GM21737 (cell line): Measurements from ENCODE around the gene GOLGB1.
A peak's percentile ranks its signal among the peaks of the same experiment; 100 is the strongest.
"Not testable (repeated sequence)": the region's sequence is repeated elsewhere in the genome, so short reads cannot be mapped to it uniquely, and the experiment has no call there.

Source experiments
- ATAC-seq: cut with Tn5 transposase; IDR thresholded peaks from one replicate; pipeline ENCODE4 v1.9.1; 2021; ENCODE audit warnings: mild to moderate bottlenecking, moderate library complexity; ENCODE audit not compliant: unreplicated experiment

Gene GOLGB1

DNA sequence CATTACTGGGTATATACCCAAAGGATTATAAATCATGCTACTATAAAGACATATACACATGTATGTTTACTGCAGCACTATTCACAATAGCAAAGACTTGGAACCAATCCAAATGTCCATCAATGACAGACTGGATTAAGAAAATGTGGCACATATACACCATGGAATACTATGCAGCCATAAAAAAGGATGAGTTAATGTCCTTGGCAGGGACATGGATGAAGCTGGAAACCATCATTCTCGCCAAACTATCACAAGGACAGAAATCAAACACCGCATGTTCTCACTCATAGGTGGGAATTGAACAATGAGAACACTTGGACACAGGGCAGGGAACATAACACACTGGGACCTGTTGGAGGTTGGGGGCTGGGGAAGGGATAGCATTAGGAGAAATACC, 6.4 kb downstream of the GOLGB1 start:
- not testable (repeated sequence) for ATAC-seq

DNA sequence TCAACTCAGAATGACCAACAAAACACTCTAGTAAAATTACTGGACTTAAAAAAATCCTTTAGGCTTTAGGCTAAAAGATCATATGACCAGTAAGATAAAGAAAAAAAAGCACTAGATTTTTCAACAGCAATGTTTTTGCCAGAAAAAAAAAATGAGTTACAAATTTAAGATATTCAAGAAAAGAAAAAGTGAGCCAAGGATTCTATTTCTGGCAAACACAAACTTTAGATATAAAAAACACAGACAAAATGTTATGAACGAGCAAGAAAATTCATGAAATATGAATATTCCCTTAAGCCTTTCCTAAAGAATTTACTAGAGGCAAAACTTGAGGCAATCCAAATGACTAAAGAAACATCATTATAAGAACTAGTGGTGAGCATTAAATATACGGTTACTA, 8.6 kb downstream of the GOLGB1 start:
- ATAC-seq, result no peak

DNA sequence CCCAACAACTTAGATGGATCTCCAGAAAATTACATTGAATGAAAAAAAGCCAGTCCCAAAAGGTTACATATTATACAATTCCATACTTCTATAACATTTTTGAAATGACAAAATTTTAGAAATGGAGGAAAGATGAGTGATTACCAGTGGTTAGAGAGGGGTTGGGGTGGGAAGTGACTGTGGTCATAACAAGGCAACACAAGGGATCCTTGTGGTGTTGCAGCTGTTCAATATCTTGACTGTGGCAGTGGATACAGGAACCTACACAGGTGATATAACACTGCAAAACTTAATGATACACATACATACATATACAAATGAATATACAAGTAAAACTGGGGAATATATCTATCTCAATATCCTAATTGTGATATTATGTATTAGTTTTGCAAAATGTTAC, 9.6 kb downstream of the GOLGB1 start:
- ATAC-seq, result no peak

DNA sequence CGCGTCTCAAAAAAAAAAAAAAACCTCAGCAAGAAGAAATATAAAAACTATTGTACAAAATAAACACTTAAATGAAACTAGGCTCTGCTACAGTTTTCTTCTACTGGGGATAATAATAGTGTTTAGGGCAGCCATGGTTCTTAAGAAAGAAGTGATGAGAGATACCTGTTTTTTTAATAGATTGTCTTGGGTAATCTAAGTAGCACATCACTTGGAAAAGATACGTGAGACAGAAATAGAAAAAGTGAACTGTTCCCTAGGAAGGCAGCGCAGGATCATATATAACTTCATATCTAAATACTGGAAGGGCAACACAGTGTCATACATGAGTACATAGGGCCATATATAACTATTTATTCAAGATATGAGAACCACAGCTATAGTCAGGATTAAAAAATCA, 11.9 kb downstream of the GOLGB1 start:
- ATAC-seq, result no peak

DNA sequence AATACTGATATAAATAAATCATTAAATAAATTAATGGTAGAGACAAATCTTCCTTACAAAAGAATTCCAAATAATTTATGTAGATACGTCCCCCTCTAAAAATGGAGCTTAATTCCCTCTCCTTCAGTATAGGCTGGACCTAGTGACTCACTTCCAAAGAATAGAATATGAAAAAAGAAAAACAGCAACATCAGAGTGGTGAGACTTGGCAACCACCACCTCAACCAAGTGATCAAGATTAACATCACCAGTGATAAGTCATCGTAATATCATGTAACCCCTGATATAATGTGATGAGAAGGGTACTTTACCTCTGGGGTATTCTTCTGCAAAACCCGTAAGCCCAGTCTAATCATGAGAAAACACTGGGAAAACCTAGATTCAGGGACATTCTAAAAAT, 13.4 kb downstream of the GOLGB1 start:
- ATAC-seq, result no peak

DNA sequence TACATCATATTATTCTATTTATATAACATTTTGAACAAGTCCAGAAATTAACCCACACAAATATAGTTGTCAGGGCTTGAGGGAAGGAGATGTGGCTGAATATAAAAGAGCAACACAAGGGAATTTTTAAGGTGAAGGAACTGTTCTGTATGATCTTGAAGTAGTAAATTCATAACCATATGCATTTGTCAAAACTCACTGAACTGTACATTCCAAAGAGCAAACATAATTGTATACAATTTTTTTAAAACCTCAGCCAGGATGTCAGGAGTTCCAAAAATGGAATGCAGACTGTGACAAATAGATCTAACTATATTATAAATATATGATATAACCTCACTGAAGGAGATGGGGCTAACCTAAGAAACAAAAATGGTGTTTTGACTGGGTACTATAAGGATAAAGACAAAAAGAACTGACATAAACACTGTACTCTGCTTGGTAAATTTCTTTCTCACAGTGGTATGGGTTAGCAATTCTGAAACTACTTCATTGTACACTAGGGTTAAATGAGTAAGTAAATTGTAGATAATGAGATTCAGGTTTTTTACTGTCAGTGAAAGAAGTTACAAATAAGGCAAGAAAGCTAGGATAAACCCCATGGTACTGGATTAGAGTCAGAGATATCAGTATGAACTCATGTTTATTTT, 14.4 kb downstream of the GOLGB1 start:
- peak; percentile 95 for ATAC-seq

DNA sequence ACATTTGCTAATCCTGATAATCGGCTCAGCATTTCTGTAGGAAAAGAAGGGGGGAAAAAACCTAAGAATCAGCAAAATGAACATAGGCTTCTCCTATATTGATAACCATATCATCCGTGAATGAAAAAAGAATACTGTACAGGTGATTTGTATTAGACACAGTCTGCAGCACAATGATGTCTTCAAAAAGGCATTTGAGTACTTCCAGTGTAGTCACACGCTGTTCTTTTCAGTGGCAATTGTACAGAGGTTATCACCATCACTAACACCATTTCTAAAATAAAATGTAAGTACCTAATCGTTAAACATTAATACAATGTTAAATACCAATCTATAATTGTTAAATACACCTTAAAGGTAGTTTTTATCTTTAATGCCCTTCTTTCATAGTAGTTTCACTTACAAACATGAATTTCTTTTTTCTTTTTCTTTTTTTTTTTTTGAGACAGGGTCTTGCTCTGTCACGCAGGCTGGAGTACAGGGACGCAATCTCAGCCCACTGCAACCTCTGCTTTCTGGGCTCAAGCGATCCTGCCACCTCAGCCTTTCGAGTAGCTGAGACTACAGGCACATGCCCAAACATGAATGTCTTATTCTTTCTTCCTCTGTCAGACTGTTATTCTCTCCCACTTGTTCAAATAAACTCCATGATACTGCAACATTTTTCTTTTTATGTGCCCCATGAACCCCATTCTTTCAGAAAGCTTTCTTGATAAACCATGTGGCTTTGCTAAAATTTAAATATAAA, 18.4 kb downstream of the GOLGB1 start:
- no peak for ATAC-seq

DNA sequence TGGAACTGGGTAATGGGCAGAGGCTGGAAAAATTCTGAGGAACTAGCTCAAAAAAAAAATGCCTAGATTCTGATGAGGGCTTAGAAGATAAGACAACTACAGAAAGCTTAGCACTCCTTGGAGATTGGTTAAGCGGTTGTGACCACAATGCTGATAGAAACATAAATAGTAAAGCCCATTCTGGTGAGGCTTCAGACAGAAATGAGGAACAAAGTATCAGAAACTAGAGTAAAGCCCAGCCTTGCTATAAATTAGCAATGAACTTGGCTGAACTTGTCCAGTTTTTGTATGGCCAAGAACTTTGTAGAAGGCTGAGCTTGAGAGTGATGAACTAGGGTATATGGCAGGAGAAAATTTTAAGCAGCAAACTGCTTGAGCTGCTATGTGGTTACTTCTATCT, 25.4 kb downstream of the GOLGB1 start:
- ATAC-seq, result peak; percentile 75

DNA sequence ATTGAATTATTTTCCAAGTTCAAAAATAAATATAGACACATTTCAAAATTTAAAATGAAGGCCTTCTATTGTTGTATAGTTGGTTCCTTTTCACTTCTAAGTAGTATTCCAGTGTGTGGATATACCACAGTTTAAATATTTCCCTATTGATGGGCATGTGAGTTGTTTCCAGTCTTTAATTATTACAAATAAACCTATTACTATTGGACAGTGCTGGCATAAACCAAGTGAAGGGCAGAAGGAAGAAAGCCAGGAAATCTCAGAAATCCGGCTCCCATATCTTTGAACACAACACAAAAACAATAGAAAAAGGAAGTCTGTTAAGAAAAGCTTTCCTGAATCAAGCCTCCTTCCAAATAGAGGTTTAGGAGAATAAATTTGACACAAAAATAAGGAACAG, 26.1 kb downstream of the GOLGB1 start:
- no peak for ATAC-seq

DNA sequence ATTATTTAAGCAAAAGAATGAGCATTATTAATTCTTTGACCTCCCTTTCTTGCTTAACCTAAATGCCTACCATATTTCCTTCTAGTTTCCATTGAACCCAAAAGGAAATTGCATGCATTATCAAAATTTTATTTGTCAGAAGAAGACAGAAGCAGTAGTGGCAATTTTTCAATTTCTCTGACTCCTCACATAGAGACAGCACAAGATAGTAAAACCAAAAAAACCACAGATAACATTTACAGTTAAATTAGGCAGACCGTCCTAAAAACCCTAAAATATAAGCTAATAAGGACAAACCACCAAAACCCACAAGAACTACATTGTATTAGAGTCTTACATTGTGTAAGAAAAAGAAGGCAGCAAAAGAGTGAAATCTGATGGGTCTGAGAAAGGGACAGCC, 27.1 kb downstream of the GOLGB1 start:
- no peak for ATAC-seq

DNA sequence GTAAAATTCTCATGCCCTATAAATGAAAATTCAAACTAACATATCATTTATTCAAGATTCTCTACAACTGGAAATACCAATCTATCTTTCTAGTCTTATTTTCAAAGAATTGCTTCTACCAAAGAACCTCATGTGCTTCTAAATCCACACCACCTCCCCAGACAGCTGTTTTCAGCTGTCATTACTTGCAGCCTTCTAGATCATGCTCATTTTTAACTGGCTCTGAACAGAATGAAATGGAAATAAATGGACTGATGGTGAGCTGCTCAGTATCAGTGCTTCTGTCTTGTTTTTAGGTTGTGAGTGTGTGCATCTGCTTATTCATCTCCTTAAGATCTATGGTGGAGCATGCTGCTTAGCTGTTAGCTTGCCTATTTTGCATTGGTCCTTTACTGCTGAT, 29.4 kb downstream of the GOLGB1 start:
- no peak for ATAC-seq

DNA sequence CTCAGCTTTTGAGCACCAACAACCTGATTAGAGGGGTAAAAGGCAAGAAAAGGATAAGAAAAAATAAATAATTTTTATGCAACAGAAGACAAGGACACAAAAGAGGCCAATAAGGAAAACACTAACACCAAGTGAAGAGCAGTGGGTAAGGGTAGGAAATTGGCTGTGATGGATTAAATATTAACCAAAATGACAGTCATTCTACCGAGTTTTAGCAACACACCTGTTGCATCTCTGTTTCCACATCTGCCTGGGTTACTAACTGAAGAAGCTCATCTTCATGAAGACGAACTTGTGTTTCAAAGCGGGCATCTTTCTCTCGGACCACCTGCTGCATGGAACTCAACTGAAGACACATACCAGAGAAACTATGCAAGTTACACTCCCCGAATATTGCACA, 30.1 kb downstream of the GOLGB1 start:
- ATAC-seq, result no peak

DNA sequence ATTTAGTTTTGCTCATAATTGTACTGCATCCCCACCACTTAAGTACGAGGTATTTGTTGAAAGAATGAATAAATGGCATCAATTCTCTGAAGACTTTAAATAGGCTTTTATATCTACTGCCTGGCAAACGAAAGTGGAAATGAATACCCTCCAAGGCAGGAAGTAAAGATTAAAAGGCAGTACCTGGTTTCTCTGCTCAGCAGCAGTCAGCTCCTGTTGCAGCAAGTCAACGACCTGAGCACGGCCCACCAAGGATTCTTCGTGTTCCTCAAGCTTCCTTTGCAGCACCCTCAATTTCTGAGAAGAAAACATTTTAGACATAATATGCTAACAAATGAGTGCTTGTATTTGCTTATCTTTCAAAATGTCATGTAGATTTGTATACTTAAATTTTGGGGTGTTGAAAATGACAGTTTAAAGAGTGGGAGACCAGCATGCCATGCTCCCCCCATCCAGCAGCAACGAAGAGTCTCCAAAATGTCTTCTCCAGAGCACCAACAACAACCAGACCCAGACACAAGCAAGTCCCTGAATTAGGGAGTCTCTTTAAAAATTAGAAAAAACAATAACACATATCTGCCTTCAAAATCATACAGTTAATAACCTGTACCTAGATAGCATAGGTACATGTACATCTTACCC, 31.2 kb downstream of the GOLGB1 start:
- ATAC-seq, result no peak

DNA sequence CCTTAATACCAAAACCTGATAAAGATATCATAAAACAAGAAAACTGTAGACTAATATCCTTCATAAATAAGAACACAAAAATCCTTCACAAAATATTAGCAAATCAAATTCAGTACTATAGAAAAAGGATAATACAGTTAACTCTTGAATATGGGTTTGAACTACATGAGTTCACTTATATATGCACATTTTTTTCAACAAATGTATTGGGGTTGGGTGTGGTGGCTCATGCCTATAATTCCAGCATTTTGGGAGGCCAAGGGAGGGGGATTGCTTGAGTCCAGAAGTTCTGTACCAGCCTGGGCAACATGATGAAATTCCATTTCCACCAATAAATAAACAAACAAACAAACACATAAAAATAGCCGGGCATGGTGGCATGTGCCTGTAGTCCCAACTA, 39.2 kb downstream of the GOLGB1 start:
- no peak for ATAC-seq

DNA sequence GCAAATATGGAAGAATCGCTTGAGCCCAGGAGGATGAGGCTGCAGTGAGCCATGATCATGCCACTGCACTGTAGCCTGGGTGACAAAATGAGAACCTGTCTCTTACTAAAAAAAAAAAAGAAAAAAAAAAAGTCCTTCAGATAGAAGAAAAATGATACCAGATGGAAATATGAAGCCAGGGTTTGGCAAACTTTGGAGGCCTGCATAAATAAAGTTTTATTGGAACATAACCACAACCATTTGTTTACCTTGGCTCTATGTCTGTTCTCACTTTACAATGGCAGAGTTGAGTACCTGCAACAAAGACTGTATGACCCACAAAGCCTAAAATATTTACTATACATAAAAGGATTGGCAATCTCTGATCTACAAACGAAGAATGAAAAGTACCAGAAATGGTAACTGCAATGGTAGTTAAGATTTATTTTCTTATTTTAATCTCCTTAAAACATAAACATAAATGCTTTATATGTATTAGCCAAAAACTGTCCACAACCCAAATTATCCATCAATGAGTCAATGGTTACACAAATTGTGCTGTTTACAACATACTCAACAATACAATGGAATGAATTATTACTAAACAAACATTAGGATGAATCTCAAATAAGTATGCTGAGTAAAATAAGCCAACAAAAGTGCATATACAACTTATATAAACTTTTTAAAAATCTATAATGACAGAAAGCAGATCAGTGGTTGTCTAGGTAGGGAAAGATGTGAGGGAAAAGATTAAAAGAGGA, 41.8 kb downstream of the GOLGB1 start:
- no peak for ATAC-seq

DNA sequence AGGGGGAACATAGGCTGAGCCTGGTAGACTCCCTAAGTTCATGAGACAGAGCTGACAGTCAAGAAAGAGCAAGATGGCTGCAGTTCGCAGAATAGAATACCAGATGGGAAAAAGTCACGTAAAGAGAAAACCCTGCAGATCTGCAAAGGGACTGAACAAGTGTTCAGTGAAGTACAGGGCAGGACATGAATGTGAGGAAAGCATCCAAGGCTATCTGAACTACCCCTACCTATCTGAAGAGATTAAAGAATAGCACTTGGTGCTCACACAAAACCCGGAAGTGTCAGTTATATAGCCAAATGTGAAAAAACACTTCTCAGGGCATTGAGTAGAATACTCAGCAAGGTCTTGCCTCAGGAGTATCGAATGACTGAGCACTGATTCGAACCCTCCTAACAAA, 44.0 kb downstream of the GOLGB1 start:
- ATAC-seq, result no peak

DNA sequence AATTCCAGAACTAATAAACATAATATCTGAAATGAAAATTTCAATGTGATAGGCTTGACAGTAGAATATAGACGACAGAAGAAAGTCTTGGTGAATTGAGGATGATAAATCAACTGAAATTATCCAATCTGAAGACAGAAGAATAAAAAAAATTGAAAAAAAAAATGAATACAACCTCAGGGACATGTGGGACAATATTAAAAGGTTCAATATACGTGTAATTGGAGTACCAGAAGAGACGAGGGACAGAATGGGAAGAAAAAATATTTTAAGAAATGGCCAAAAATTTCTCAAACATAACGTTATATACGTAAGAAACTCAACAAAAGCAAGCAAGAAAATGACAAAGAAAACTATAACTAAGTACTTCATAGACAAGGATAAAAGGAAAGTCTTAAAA, 45.6 kb downstream of the GOLGB1 start:
- ATAC-seq, result no peak

DNA sequence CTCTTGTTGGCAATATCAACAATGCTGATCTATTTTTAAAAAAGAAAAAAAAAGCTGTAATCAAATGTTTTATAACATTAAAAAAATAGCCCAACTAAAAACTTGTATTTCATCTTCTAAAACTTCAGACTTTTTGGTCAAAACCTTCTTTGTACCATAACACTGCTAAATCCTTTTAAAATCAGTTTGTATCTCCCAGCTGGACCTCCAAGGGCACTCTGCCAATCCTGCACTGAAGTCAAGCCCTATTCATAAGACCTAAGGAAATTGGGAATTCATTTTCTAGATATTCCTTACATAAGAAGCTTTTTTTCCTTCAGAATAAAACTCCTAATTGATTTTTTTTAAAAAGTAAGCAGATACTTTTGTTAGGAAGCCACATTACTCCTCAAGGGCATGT, 50.6 kb downstream of the GOLGB1 start:
- ATAC-seq, result no peak

DNA sequence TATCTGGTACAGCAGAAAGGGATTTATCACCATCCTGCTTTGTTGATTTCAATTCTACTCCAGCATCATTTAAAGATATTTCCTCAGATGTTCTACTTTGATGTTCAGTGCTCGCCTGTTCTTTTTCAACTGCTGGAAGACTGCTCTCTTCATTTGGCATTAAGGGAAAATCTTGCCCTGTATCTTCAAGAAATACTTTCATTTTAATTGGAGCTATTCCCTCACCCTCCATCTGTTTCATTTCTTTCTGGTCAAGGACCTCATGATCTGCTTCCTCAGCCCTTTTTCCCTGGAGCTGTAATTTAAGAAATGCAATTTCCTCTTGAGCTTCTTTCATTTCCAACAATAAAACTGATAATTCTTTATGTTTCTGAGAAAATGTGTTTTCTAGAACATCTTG, 51.1 kb downstream of the GOLGB1 start:
- no peak for ATAC-seq

DNA sequence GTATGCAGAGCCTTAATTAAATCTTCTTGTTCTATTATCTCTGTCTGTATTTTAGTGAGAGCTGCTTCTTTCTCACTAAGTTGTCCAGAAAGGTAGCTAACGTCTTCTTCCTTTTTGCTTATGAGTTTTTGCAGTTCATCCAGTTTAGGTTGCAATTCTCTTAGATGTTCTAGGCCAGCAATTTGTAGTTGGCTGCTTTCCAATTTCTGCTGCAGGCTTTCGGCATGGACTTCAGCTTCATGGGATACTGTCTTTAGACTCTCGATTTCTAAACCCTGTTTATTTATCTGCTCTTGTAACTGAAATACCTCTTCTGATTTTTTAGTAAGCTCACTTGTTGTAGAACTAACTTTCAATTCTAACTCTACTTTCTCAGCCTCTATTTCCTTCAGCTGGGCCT, 53.4 kb downstream of the GOLGB1 start:
- no peak for ATAC-seq

DNA sequence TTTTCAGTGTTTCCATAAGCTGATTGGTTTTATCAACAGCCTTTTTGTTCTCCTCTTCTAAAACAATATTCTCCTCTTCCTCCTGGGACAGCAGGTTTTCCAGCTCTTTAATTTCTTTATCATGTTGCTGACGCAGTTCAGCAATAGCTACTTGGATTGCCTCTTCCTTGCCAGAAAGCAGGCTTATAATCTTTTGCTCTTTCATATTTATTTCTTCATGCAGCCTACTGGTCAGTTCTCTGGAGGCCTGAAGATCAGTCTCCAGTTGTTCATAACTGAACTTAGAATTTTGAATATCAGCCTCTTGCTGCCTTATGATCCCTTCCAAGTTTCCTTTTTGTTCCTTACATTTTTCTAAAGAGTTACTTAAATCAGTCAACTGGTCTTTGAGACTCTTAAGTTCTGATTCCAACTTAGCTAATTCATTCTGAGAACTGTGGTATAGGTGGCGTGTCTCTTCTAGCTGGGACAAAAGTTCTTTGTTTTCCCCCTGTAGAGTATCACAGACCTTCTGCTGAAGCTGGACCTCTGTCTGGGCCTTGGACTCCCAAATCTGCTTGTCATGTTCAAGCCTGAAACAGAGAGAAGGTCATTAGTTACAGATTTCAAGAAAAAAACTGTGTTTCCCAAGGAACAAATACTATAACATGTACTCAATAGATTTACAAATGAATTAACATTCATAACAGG, 57.4 kb downstream of the GOLGB1 start:
- ATAC-seq, result no peak
